Mononuclear cell (primary cell): ENCODE data around the gene TULP1. TPM values are rescaled to one million over a fixed set of nuclear protein-coding genes. Genes with fewer than 3 reads are reported as not detected.

Experiments used
- H3K27me3 ChIP-seq: 2 replicates; pipeline ENCODE4 v1.6.0; 2011; ENCODE audit warnings: low read length, control low read depth; ENCODE audit not compliant: insufficient read depth
- H3K4me1 ChIP-seq: 2 replicates; pipeline ENCODE4 v1.5.1; 2011; ENCODE audit warnings: mild to moderate bottlenecking, low read length, control low read depth; ENCODE audit not compliant: insufficient read depth
- H3K4me3 ChIP-seq: 2 replicates; pipeline ENCODE4 v1.5.1; 2011; ENCODE audit warnings: mild to moderate bottlenecking, low read length, moderate library complexity
- H3K9me3 ChIP-seq: 2 replicates; pipeline ENCODE4 v1.5.1; 2011; ENCODE audit warnings: low read depth, mild to moderate bottlenecking, control low read depth, low read length
- total RNA-seq: library from RNA; depleted of rRNA; stranded (reverse); fragments of >200 nt; gene quantifications from one replicate; pipeline ENCODE4 v1.2.3, GENCODE V29; 2012

TULP1 gene
- total RNA-seq, 1 donor: not detected

DNA sequence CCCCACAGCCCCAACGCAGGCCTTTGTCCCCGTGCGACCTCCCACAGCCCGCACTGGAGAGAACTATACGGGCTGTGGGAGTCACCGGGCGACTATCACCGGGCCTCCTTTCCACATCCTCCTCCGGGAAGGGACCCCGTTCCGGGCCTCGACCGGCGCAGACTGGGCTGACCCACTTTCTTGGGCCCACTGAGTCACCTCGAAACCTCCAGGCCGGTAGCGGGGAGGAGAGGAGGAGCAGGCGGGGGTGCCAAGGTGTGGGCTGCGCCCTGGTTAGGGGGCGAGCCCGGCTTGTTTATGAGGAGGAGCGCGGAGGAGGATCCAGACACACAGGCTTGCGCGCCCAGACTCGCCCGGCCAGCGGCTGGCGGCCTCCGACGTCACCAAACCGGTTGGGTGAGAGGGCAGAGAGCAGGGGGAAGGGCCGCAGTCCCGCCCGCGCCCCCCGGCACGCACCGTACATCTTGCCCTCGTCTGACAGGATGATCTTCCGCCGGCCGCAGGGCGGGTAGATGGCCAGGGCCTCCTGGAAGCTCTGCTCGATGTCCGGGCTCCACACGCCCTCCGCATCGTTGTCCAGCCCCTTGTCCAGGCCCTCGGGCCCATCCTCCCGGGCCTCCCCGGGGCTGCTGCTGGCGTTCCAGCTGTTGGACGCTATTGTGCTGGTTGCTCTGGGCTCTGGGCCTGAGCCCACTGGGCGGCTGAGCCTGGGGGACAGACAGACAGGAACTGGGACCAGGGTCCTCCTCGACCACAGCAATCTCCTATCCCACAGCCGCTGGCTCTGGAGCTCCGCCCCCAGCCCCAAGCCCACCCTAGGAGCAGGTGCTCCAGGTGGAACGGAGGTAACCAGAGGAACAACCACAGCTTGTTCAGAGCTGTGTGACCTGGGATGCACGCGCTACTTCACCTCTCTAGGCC lies 26.4 kb downstream of the TULP1 start:
- H3K27me3 ChIP-seq: no peaks in the 10 kb centered on the region
- no peak overlapping the region for H3K4me3 ChIP-seq
- no peaks in the 10 kb centered on the region for H3K9me3 ChIP-seq
- H3K4me1 ChIP-seq: peaks cover 9% of the 10 kb centered on the region

DNA sequence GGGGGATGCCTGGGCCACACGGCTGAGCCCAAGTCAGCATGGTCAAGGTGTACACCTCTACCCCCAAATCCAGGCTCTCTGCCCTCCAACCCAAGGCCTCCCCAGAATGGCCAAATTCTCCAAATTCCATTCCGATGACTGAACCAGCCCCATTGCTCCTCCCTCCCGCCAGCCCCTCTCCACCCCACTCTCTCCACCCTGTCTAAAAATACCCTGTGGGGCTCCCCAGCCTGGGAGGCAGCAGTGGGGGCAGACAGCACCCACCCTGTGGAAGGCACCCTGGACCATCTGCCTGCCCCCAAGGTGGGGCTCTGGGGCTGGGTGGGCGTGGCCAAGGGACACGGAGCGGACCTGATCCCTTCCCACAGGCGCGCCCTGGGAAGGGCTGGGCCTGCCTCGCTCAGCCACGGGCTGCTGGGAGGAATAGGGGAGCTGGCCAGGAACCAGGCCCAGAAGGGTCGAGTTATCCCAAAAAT lies 27.3 kb downstream of the TULP1 start:
- H3K4me1 ChIP-seq: peaks cover 9% of the 10 kb centered on the region
- H3K4me3 ChIP-seq: no peak overlapping the region
- no peaks in the 10 kb centered on the region for H3K9me3 ChIP-seq
- H3K27me3 ChIP-seq: no peaks in the 10 kb centered on the region

DNA sequence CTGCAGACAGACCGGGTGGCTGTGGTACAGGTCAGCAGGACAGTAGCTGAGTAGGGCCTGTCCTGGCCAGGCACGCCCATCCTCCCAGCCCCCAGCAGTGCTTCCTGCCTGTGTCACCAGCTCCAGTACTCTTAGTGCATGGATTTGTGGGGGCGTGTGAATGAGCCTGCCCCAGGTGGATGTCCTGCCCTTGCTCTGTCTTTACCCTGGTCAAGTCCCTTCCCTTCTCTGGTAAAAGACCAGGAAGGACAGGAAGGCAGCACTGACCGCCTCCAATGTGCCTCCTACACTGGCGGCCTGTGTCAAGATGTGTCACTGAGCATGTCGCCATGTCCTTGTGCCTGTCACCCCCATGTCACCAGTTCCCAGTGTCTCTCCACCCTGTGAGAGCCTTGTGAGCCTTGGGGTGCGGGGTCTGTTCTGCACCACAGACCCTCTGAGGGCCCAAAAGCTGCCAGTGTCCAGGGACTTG lies 27.7 kb downstream of the TULP1 start:
- peaks cover 9% of the 10 kb centered on the region for H3K4me1 ChIP-seq
- no peaks in the 10 kb centered on the region for H3K27me3 ChIP-seq
- no peaks in the 10 kb centered on the region for H3K9me3 ChIP-seq

DNA sequence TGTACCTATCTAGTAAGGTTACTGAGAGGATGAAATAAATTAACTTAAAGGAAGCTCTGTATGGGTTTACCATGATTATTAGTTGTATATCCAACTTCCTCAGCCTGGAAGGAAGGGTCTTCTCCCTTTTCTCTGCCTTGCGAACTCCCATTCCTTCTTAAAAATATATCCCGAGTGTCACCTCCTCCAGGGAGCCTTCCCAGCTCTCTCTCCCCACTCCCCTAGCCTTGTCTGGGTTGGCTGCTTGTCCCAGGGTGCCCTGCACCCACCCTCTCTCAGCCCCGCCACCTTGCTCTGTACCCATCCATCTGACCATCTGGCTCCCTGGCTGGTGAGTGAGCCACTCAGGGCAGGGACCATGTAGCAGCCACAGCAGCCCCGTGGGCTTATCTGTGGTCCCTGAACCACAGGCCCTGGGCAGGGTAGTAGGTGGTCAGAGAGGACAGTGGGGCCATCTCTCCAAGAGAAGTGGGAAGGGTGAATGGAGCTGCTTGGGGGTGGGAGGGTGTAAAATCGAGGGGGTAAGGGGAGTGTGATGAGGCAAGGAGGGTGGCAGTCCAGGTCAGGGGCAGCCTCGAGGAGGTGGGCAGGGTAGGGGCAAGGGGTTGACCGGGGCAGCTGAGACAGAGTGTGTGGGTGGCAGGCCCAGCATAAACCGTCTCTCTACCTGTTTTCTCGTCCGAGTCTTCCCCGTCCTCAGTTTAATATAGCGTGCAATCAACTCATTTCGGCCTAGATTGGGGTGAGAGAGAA lies 28.6 kb downstream of the TULP1 start:
- no peak overlapping the region for H3K4me3 ChIP-seq
- no peaks in the 10 kb centered on the region for H3K27me3 ChIP-seq
- H3K4me1 ChIP-seq: peaks cover 9% of the 10 kb centered on the region

More for the DNA sequence above, 27.7 kb downstream of the TULP1 start:
- no peak overlapping the region for H3K4me3 ChIP-seq

DNA sequence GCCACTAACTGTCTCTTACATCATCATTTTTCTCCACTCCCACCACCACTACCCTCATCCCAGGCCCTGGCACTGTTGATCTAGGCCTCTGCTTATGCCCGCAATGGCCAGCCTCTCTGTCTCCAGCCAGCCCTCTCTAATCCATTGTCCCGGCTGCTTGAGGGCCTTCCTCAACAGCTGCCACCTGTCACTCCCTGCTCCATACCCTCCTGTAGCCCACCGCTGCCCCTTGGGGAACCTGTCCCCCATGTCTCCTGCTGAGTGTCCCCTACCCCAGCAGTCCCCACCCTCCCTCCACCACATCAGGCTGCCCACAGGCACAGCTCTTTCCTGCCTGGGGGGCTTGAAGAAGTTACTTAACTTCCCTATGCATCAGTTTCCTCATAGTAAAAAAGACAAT lies 29.2 kb downstream of the TULP1 start:
- Histone ChIP-seq H3K9me3 (no peaks in the 10 kb centered on the region), H3K4me1 (peaks cover 9% of the 10 kb centered on the region), H3K27me3 (no peaks in the 10 kb centered on the region)

More for the DNA sequence above, 28.6 kb downstream of the TULP1 start:
- H3K9me3 ChIP-seq: no peaks in the 10 kb centered on the region

DNA sequence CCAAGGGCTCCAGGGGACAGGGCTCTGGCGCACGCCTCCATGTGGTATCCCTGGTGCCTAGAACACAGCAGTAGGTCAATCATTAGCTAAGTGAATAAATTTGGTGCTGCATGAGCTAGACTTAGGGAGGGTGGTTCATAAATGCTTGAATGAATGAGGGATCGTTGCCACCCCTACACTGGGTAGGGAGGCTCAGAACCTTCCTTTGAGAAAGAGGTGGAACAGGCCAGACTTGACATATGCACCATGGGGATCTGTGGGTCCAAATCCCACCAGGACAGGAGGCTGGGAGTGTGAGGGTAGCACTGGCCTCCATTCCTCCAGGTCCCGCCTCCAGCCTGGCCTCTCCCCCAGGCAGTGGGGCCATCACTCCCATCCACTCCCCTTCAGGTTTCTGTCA lies 29.6 kb downstream of the TULP1 start:
- no peak overlapping the region for H3K4me3 ChIP-seq
- peaks cover 5% of the 10 kb centered on the region for H3K4me1 ChIP-seq
- no peaks in the 10 kb centered on the region for H3K27me3 ChIP-seq
- H3K9me3 ChIP-seq: no peaks in the 10 kb centered on the region

More for the DNA sequence above, 29.2 kb downstream of the TULP1 start:
- H3K4me3 ChIP-seq: no peak overlapping the region

DNA sequence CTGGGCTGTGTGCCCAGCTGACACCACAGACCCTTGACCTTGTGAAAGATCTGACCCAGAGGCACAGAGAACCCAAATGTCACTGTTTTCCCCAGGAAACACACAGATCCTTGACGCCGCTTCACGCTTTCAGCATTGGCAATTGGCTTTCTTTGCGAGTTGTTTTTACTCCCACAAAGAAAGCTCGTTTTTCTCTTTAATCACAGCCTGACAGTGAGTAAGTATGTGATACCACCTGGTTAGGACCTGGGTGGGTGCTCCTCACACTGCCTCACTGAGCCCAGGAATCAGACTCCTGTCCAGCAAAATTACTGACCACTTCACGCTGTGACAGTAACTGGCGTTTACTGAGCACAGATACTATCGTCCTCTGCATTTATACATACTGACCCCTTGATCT lies 31.5 kb downstream of the TULP1 start:
- no peaks in the 10 kb centered on the region for H3K9me3 ChIP-seq
- H3K4me1 ChIP-seq: no peaks in the 10 kb centered on the region
- H3K27me3 ChIP-seq: no peaks in the 10 kb centered on the region
- H3K4me3 ChIP-seq: no peak overlapping the region

DNA sequence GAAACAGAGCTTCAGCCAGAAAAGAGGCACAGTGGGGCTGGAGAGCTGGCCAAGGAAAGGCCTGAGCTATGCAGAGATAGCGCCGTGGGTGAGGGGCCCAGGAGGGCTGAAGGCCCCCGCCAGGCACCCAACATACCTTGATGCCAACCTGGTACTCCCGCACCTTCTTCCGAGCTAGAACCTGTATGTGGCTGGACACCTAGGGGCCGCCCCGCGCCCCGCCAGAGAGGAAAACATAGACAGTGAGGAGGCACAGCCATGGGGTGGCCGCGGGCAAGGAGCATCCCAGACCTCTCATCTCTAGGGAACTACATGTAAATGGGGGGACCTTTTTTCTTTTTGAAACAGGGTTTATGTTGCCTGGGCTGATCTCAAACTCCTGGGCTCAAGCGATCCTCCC lies 32.5 kb downstream of the TULP1 start:
- no peaks in the 10 kb centered on the region for H3K27me3 ChIP-seq
- no peaks in the 10 kb centered on the region for H3K4me1 ChIP-seq
- H3K9me3 ChIP-seq: no peaks in the 10 kb centered on the region
- H3K4me3 ChIP-seq: no peak overlapping the region

DNA sequence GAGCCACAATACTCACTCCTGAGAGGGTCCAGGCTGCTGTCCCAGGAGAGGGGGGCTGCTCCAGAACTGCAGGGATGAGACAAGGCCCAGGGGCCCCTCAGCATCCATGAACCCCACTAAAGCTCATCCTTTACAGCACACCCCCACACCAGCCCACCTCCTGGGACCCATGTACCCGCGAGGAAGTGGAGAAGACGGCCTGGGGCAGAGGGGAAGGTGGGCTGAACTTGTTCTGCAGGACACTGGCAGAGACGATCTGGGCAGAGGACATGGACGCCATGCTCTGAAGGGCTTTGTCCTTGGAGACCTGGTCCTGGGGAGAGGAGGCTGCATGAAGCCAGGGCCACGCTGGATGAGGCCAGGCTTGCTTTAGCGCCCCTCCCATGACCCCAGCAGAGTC lies 34.4 kb downstream of the TULP1 start:
- H3K9me3 ChIP-seq: no peaks in the 10 kb centered on the region
- H3K4me1 ChIP-seq: no peaks in the 10 kb centered on the region
- no peaks in the 10 kb centered on the region for H3K27me3 ChIP-seq
- no peak overlapping the region for H3K4me3 ChIP-seq

DNA sequence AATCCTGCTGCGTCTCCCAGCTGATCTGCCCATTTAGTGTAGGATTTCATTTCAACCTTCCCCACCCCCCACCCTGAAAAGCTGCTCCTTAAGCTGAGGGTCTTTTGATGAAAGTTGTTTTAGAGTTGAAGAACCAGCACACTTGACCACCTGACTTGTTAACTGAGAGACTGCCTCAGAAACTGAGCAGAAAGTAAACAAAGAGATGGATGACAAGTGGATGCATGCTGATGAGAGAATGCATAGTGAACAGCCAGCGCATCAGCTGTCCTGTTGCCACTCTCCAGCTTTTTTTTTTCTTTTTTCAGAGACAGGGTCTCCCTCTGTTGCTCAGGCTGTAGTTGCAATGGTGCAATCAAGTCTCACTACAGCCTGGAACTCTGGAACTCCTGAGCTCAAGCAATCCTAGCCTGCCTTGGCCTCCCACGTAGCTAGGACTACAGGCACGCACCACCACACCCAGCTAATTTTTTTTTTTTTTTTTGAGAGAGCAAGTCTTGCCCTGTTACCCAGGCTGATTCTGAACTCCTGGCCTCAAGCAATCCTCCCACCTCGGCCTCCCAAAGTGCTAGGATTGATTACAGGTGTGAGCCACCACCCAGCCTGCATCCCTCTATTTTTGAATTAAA lies 35.0 kb downstream of the TULP1 start:
- H3K9me3 ChIP-seq: no peaks in the 10 kb centered on the region
- no peaks in the 10 kb centered on the region for H3K4me1 ChIP-seq
- no peaks in the 10 kb centered on the region for H3K27me3 ChIP-seq
- H3K4me3 ChIP-seq: no peak overlapping the region

DNA sequence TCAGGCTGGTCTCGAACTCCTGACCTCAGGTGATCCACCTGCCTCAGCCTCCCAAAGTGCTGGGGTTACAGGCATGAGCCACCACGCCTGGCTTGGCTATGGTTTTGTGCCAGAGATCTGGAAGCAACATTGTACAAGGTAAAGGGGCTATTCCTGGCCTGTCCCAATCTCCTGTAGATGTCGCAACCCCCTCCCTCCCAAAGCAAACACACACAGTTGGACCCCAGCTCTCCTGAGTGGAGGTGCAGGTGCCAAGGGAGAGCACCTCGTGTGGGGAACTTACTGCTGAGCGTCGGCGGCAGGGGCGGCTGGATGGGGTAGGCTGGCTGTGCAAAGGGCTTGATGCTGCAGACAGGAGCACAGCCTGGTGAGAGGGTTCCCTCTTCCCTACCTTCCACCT lies 35.7 kb downstream of the TULP1 start:
- H3K27me3 ChIP-seq: no peaks in the 10 kb centered on the region
- H3K9me3 ChIP-seq: no peaks in the 10 kb centered on the region
- no peaks in the 10 kb centered on the region for H3K4me1 ChIP-seq
- H3K4me3 ChIP-seq: no peak overlapping the region

DNA sequence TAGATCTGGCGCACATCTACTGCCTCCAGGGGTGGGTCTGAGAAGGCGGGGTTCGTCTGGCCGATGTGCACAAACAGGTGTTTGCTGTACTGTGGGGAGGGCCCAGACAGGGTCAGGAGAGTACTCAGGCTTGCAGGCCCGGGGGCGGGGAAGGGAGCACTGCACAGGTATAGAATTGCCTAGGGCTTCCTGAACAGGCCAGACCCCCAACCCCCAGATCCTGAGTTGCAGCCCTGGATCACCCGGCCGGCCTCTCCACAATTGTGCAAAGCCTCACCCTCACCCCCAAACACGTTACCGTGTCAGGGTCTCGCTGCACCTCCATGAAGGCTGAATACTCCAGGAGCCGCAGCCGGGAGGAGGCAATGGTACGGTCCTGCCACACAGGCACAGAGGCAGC lies 36.7 kb downstream of the TULP1 start:
- H3K27me3 ChIP-seq: no peaks in the 10 kb centered on the region
- H3K9me3 ChIP-seq: no peaks in the 10 kb centered on the region

DNA sequence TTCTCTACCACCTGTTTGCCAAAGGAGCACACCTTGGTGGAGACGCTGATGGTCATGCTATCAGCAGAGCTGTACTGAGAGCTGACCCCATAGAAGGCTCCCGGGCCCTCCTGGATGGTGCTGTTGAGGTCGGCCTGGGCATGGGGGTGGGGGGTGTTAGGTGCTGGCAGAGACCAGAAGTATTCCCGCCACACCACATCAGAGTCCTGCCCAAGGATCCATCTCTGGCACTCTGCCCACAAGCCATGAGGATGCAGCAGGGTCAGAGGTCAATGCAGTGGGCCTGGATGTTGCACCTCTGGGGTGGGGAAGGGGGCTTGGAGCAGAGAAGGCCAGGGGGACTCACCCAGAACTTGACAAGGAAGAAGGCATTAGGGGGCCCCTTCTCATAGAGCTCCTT lies 37.1 kb downstream of the TULP1 start:
- no peak overlapping the region for H3K4me3 ChIP-seq
- peaks cover 2% of the 10 kb centered on the region for H3K4me1 ChIP-seq
- H3K27me3 ChIP-seq: no peaks in the 10 kb centered on the region
- H3K9me3 ChIP-seq: no peaks in the 10 kb centered on the region

More for the DNA sequence above, 36.7 kb downstream of the TULP1 start:
- Histone ChIP-seq H3K4me1 (no peaks in the 10 kb centered on the region), H3K4me3 (no peak overlapping the region)

DNA sequence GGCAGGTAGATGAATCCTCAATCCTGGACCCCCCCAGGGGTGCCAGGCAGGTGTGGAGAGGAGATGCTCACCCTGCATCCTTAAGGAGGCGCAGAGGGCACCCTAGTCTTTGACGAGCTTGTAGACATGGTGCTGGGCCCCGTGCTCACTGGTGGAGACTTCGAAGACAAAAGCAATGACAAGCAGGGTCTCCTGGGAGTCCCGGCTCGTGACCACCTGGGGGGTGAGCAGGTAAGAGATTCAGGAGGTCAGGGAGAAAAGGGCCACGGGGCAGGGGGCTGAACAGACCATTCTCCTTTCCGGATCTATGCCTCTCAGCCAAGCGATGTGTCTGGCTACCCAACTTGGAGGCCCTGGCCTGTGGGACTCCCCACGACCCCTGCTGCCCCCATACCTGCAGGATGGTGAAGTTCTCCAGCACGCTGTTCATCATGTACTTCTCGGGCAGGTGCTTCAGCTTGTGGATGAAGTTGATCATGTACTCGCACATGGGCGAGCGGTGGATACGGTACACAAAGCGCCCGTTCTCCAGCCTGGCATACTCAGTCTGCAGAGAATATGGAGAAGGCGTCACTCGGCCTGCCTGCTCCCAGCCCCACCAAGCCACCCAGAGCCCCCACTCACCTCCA lies 37.6 kb downstream of the TULP1 start:
- no peak overlapping the region for H3K4me3 ChIP-seq
- no peaks in the 10 kb centered on the region for H3K9me3 ChIP-seq
- H3K4me1 ChIP-seq: peaks cover 7% of the 10 kb centered on the region
- no peaks in the 10 kb centered on the region for H3K27me3 ChIP-seq
